ENCODE results near the gene ECI2.

DNA sequence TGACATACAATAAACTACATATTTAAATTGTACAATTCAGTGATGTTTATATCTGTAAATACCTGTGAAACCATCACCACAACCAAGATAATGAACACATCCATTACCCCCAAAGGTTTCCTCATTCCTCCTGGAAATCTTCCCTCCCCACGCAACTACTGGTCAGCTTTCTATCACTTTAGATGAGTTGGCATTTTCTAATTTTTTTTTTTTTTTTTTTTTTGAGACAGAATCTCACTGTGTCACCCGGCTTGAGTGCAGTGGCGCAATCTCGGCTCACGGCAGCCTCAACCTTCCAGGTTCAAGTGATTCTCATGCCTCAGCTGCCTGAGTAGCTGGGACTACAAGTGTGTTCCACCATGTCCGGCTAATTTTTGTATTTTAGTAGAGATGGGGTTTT is 31.7 kb upstream of the ECI2 start:
- TF ChIP-seq, protein P1, sequence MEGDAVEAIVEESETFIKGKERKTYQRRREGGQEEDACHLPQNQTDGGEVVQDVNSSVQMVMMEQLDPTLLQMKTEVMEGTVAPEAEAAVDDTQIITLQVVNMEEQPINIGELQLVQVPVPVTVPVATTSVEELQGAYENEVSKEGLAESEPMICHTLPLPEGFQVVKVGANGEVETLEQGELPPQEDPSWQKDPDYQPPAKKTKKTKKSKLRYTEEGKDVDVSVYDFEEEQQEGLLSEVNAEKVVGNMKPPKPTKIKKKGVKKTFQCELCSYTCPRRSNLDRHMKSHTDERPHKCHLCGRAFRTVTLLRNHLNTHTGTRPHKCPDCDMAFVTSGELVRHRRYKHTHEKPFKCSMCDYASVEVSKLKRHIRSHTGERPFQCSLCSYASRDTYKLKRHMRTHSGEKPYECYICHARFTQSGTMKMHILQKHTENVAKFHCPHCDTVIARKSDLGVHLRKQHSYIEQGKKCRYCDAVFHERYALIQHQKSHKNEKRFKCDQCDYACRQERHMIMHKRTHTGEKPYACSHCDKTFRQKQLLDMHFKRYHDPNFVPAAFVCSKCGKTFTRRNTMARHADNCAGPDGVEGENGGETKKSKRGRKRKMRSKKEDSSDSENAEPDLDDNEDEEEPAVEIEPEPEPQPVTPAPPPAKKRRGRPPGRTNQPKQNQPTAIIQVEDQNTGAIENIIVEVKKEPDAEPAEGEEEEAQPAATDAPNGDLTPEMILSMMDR (tag by site-specific recombination; IDR thresholded peaks at IDR 0.05): no peak
- no peak for TF ChIP-seq ZNF248 (tag by site-specific recombination; IDR thresholded peaks at IDR 0.05)
- TF ChIP-seq KLF16 (tag by site-specific recombination; IDR thresholded peaks at IDR 0.05): no peak
- TF ChIP-seq ZNF768 (tag by site-specific recombination; IDR thresholded peaks at IDR 0.05): no peak
- TF ChIP-seq, protein P2, sequence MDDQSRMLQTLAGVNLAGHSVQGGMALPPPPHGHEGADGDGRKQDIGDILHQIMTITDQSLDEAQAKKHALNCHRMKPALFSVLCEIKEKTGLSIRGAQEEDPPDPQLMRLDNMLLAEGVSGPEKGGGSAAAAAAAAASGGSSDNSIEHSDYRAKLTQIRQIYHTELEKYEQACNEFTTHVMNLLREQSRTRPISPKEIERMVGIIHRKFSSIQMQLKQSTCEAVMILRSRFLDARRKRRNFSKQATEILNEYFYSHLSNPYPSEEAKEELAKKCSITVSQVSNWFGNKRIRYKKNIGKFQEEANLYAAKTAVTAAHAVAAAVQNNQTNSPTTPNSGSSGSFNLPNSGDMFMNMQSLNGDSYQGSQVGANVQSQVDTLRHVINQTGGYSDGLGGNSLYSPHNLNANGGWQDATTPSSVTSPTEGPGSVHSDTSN (CRISPR knock-in tag; IDR thresholded peaks at IDR 0.05): no peak
- TF ChIP-seq ZNF416 (tag by site-specific recombination; IDR thresholded peaks at IDR 0.05): no peak
- no peak for TF ChIP-seq ZNF335 (tag by site-specific recombination; conservative IDR thresholded peaks at IDR 0.05)
- TF ChIP-seq ZNF266 (tag by site-specific recombination; IDR thresholded peaks at IDR 0.05; ENCODE audit: low read depth): no peak
